HG03025 (cell line): Measurements from ENCODE around the gene GALNT13.
A peak's percentile ranks its signal among the peaks of the same experiment; 100 is the strongest.

ENCODE experiments used
- ATAC-seq: cut with Tn5 transposase; IDR thresholded peaks from one replicate; pipeline ENCODE4 v1.9.1; 2021; ENCODE audit warnings: mild to moderate bottlenecking, moderate library complexity; ENCODE audit not compliant: unreplicated experiment, low FRiP score

The GALNT13 gene

DNA sequence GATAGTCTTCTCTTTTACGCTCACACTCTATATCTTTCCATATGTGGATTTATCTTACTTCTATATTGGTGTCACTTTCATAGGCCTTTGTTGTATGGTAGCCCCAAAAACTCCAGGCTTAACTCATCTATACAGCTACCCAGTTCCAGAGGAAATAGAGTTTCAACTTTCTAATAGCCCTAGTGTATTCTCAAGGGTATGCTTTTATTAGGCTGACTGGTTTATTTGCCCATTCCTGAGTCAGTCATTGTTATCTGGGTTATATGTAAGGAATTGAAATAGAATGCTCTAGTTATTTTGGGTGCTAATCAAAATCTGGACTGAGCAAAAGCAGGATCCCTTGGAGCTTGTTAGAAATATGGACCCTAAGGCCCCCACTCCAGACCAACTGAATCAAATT lies 519.3 kb downstream of the GALNT13 start:
- ATAC-seq: no peak

DNA sequence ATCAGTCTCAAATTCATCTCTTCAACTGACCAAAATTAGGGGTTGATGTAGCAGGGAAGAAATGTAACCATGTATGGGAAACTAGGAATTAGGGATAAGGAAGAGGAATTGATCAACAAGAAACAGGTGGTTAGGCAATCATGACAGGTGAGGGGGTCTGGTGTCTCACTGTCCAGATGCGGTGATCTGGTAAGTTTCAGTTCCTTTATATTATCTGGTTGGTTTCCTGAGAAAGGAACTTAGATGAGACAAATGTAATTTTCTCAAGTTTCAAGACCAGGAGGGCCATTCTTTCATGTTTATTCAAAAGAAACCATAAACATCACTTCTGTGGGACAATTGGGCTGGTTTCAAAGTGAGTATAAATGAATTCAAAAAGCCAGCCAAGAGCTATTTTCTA lies 520.5 kb downstream of the GALNT13 start:
- ATAC-seq: peak; percentile 92

DNA sequence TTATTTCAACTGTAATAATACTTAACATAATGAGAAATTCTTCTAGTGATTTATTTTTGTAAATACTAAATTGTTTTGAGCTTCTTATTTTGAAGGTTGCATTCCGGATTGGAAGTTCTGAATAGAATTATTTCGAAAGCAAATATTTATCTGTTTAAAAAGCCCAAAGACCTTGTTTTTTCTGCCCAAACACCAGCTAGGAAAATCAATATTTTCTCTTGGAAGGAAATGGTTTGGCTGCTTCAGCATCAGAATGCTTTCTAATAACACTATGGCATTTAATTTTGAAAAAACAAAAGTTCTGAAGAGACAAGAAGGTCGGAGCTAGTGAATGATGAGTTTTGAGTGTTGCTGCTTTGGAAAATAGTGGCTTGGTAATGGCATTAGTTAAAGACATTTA lies 522.9 kb downstream of the GALNT13 start:
- ATAC-seq: no peak

DNA sequence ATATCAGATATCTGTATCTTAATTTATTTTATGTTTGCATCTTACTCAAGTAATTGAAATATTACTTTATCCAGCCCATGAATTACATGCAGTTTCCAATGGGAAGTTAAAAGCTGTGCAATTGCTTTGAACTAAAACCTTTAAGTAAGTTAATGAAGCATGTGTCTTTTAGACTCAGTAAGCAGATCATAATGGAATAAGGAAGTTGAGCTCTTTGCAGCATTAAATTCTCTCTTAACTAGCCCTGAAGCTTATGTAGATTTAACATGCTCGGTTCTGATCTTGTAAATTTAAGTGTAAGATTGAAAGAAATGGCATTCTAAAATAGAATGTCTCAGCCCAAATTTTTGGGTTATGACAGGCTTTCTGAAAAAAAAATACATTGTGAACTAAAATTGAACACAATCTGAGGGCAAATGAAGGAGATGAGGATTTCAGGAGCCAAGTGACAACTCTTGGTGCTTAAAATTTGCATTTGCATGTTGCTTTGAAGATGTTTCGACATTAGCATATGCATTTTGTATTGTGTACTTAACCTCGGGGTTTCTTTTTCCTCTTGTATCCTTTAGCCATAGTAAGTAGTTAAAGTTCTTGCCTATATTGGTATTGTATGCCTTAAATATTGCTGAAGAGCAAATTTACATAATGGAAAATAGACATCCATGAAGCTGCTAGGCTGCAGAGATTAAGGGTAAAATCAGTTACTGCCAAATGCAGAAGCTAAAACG lies 529.0 kb downstream of the GALNT13 start:
- no peak for ATAC-seq

DNA sequence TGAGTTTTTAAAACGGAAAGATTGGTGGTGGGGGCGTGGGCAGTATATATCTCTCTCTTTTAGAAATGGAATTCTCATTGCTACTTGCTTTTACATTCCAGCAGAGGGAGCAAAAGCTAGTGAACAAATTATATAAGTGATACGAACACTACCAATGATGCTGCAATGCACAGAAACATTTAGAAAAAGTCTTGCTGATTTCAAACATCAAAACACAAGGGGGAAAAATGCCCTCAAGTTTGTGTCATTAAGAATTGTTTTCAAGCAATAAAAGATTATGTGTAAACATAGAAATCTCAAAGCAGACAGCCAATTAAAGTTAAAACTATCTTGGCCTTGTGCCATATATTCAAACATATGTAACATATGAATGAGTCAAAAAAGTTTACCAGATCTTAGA lies 530.5 kb downstream of the GALNT13 start:
- no peak for ATAC-seq

DNA sequence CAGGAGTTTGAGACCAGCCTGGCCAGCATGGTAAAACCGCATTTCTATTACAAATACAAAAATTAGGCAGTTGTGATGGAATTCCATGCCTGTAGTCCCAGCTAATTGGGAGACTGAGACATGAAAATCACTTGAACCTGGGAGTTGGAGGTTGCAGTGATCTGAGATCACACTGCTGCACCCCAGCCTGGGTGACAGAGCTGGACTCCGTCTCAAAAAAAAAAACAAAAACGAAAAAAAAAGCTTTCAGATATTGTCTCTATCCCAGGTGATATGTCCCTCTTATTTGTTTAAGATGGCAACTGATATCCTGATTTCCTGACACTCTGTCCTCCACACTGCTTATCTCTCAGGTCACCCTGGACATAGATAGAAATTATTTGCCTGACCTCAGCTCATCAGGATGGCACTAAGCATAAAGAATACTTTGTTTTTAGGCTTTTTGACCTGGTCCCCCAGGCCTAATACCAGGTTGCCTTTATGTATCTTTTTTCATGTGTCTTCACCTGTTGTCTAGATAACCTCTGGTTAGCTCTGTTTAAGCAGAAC lies 531.6 kb downstream of the GALNT13 start:
- ATAC-seq: no peak

DNA sequence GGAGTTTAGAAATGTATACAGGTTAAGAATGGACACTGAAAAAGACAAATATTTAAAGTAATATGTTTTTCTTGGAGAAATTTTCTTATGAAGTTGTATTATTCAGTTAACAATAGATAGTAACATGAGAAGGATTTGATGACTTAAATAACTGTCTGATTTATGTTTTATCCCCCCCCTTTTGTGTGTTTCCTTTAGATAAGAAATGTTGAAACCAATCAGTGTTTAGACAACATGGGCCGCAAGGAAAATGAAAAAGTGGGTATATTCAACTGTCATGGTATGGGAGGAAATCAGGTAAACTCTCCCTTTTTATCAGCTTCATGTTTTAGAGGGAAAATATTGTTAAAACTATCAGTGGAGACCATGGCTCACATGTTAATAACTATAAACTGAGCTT lies 537.1 kb downstream of the GALNT13 start:
- no peak for ATAC-seq

DNA sequence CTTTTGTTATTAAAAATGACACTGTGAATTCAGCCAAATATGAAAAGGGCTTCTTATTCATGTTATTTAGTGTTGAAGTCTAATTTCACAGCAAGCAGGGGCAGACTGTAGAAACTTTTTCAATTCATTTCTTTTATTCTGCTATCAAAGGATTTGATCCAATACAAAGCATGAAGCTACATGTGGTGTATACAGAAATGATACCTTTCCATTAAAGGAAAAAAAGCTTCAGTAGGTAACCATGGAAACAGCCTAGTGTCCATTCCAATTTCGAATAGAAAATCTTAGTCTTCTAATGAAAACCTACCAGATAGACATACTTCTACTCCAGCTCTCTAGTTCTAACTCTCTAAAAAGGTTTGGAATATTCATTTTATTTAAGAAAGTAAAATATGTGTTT lies 550.5 kb downstream of the GALNT13 start:
- no peak for ATAC-seq

DNA sequence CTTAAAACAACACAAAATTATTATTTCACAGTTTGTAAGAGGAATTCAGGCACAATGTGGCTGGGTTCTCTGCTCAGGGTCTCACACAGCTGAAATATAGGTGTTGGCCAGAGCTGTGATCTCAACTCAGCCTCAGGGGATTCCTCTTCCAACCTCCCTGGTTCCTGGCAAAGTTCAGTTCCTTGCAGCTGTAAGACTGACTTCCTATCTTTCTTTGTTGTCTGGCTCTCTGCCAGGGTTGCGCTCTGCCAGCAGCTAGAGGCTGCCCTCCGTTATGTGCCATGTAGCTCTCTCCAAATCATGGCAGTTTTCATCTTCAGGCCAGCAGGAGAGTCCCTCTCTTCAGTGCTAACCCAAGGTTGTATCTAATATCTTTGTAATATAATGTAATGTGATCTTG lies 554.3 kb downstream of the GALNT13 start:
- no peak for ATAC-seq

DNA sequence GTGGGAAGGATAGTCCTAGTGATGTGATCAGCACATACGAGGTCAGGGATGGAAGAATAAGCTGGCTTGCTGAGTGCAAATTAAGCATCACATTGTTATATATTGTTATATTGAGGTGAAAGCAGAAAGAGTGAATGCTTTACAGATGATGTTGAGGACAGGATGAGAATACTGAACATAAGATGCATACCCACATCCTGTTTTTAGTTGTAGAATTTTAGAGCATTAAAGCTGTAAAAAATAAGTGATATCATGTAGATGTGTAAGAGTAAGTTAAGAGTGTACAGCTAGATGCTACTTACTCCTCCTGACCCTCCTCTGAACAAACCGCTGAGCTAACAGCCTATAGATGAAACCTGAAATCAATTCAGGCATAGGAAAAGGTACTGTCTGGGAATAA lies 555.7 kb downstream of the GALNT13 start:
- no peak for ATAC-seq

DNA sequence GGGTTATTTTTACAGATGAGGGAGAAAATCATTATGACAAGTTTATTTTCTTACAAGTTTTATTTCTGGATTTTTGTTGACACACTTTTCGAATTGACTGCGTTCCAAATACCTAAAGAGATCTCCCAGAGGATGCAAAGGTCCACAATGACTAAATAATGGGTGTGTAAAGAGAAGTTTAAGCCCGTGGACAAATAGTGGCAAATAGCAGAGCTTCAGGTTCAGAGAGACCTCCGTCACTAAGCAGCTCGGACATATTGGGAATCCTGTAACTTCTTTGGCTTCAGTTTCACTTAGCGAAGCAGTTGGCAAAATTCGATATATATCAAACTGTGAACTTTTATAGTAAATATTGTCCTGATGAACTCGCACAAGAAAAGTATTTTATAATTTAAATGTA lies 556.3 kb downstream of the GALNT13 start:
- no peak for ATAC-seq

DNA sequence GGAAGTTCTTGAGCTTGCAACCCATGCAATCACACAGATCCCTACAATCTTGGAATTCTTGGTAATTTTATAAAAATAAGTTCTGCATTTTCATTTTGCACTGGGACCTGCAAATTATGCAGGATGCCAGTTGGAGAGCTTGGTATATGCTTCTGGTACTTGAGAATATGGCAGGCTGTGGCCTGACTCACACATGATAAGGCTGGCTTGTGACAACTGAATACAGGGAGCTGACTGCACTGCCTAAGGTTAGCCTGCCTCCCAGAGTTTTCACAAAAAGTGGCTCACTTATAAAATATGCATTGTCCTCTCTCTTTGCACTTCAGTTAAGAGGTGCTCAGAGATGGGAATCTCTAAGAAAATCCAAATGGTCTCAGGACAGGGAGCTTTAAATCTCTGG lies 561.3 kb downstream of the GALNT13 start:
- no peak for ATAC-seq

DNA sequence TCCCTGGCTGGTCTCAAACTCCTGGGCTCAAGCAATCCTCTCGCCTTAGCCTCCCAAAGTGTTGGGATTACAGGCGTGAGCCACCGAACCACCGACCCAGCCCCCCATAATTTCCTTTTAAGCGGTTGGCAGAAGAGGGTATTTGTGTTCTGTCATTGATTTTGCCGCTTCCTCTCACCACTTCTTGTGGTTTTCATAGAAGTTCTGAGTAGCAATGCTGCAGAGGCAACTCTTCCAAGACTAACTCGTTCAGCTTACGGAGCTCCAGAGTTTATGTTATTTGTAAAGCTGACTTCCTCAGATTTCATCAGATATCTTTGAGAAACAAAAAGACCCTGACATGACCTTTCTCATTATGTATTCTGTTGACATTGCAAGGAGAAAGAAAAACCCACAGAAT lies 565.4 kb downstream of the GALNT13 start:
- ATAC-seq: no peak

DNA sequence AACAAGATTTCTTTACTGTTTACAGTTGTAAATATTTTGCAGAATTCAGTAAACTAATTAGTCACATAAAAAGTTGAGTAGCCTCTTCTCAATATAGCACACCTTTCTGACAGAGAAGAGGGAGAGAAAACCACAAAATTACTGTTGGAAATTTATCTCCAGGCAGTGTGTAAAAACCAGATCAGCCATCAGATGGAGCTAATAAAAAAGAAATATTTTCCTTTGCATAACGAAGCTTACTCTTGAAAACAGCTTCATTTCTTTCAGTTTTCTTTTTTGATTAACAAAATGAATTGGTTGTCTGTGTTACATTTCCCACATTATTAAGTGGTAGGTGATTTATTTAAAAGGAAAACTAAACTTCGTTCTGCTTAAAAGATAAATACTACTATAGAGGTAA lies 567.4 kb downstream of the GALNT13 start:
- ATAC-seq: no peak

DNA sequence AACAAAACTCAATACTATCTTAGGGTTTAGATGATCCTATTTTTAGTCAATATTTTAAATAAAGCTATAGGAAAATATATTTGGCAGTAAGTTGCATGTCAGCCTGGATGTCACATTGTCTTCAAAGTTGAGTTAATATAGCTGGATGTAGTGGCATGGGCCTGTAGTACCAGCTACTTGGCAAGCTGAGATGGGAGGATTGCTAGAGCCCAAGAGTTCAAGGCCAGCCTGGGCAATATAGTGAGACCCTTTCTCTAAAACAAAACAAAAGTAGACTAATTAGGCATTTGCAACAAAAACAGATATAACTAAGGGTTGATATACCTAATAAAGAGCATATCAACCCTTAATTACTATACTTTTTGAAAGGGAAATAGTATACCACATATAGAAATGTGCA lies 572.2 kb downstream of the GALNT13 start:
- no peak for ATAC-seq

DNA sequence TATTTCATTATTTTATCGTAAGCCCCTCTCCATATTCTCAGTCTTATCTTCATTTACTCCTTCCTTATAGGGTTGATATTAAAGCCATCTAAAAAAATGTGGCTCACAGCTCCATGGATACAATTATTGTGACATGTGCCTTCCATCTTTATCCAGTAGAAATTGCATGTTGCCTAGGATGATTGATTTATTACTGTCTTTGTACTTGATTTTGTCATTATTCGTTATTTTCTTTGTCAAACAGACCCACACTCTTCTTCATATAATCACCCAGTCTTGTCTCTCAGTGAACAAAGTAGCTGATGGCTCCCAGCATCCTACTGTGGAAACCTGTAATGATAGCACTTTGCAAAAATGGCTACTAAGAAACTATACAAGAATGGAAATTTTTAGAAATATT lies 574.6 kb downstream of the GALNT13 start:
- no peak for ATAC-seq

DNA sequence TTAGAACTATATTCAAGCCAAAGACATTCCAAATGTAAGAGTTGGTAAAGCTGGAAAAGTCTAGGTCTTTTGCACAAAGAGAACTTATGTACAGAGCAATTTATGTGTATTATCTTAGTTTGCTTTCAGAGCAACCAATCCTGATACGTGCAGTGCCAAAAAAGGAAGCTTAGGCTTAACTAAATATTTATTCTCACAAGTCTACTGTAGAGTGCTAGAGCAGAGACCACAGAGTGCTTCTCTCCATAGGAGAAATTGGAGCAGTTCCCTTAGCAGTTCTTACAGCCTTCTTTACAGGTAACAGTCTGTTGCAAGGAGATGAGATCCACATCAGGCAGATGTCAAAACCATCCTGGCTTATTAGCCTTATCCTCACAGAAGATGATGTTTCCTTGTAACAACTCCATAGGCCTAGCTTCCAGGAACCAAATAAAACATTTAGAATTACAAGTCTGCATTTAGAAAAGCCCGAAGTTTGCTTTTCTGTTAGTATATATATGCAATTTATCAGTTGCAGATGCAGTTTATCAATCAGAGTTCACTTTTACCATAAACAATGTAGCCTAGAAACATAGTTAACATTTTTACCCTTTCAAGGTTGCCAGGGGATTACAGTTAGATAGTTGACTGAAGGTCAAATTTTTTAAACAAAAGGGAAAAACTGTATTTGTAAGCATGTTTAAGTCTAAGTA lies 576.2 kb downstream of the GALNT13 start:
- ATAC-seq: no peak

DNA sequence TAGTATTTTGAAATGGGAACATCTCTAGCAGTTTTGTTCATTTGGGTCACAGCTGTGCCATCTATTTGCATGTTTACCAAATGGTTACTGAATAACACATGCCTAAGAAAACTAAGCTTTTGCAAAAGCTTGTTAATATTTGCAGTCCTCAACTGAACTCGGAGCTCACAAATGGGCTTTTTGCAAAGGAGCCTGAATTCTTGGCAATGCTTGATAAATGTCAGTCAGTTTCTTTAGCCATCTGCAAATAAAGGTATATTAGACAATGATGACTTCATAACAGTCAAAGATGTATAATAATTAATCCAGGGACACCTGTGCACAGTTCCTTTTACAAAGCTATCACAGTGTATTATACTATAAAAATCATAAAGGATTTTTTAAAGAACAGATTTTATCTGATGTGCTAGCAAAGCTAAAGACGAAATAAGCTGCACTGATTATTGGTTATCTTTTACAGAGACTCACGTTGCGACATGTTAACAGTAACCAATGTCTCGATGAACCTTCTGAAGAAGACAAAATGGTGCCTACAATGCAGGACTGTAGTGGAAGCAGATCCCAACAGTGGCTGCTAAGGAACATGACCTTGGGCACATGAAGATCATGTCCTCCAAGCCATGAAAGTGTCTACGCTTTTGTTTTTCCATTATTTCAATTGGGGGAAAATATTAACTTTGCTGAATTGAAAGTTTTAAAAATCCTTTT lies 578.4 kb downstream of the GALNT13 start:
- ATAC-seq: no peak

DNA sequence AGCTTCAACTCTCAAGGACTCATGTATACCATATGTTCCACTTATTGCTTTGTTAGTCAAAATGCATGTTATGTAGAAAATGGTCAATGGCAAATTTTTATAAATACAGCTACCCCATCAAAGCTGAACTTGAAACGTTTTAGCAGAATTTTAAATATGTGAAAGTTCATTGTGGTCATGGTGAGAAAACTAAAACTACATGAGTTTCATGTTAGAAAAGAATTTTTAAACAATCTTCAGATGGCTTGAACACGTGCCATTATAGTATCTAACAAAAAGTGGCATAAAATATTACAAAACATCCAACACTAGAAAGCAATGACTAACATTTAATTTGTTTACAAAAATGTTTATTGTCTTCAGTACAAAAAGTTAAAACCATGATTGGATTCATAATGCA lies 580.7 kb downstream of the GALNT13 start:
- no peak for ATAC-seq

DNA sequence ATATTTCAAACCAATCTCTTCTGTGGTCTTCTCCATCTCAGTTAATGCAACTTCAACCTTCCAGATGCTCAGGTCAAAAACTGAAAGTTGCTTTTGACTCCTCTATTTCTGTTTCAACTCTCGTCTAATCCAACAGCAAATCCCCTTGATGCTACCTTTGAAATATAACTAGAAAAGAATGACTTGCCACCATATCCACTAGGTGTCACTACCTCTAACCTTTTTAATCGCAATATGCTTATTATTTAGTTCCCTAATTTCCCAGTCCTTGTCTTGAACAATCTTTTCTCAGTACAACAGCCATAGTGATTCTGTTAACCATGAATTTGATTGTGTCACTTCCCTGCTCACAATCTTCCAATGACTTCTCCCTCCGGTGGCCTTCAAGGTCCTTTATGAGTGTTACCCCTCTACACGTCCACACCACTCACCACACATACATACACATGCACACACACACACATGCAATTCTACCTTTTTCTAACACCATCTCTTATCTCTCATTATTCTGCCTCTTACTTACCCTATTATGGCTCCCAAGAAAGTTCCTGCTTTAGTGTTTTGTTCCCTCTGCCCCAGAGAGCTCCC lies 581.3 kb downstream of the GALNT13 start:
- ATAC-seq: no peak

DNA sequence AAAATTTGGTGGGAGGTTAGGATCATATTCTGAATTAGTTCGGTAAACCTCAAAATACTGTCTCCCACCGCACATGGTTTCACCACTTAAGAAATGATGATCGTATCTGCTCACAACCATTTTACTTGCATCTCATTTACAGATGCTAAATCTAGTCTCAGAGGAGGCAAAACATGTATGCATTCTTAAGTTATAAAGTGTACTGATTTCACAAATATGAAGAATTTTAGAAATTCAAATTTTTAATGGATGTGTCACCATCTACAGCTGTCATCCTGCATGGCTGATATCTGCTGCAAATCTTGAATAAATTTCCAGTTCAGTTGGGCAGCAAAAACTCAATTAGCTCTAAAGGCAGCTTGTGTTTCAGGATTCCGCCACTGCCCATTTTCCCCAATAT lies 583.4 kb downstream of the GALNT13 start:
- ATAC-seq: no peak
